Measurements from ENCODE around the gene HOXA6. TPM values are rescaled to one million over a fixed set of nuclear protein-coding genes. Genes with fewer than 3 reads are reported as not detected.

The HOXA6 gene
- total RNA-seq, 2 experiments from 2014 or later, result 4.1 to 12.0 TPM

DNA sequence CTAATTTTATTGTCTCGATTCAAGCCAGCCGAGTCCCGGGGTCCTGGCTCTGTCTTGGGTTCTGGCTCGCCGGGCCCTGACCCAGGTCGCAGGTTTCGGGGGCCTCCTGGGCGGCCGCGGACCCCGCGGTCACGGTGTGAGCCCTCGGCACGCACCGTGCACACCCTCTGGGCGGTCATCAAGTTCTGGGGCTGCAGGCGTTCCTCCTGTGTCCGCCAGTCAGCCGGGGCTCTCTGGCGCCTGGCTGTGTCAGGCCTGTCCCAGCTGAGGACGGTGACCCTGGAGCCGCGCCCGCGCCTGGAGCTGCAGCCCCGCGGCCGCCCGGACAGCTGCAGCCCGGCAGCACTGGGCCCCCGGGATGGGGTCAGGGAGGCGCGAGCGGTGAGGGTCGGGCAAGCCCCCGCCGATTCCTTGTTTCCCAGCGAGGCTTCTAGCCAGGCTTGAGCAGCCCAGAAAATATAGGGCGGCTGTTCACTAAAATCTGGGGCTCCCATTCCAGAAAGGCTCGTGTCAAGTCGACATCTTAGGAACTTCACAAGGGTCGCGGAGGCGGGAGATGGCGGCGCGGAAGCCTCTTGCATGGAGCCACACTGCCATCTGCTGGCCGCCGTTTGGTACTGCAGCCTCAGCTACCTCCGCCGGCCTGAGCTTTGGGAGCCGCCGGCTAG is 13.1 kb upstream of the HOXA6 start:
- CTCF ChIA-PET (ENCODE audit: unreplicated experiment), result interaction anchor here (0.6 to 1.4 kb wide), 9 partner anchors 14 to 1268 kb away, joined by 3 to 23 read pairs (median 4); no protein-coding TSS in a partner anchor
- Histone ChIP-seq H3K4me3 (ENCODE audit: low read depth, low read length, poor library complexity, severe bottlenecking) (peak overlapping the region; percentile 67), H2AFZ (ENCODE audit: low read length) (peak overlapping the region; percentile 90)

DNA sequence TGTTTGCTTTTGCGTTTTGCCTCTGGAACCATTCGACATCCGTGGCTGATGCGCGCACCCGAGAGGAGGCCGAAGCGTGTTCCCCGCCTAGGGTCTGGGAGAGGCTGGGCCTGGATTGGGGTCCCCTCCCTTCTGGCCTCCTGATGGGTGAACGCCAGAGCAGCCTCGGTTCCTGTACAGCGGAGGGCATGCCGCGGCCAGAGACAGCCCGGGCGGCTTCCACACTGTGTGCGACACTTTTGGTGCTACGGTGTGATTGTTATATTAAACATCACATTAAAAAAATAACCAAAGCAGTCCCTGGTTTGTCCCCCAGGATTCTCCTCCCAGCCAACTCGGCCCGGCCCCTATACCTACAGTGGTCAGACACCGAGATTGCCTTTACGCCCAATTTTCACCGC is 12.6 kb upstream of the HOXA6 start:
- DNase-seq (ENCODE audit: low spot score), result no peak
- ChIA-PET CTCF (ENCODE audit: unreplicated experiment) (no interaction called here), POLR2A (interaction anchor here (0.7 kb wide), 2 partner anchors 9 to 33 kb away, joined by 3 read pairs; no protein-coding TSS in a partner anchor)
- no peaks in the 10 kb centered on the region for H3K9me2 ChIP-seq (ENCODE audit: insufficient read depth, low read length)
- no peaks in the 10 kb centered on the region for H3K9me3 ChIP-seq (ENCODE audit: low read length)
- peaks cover 20% of the 10 kb centered on the region for H3K4me1 ChIP-seq (ENCODE audit: insufficient read depth, low read length, poor library complexity, severe bottlenecking)
- no peaks in the 10 kb centered on the region for H4K20me1 ChIP-seq (ENCODE audit: insufficient read depth, low read length)
- TF ChIP-seq, protein P1, sequence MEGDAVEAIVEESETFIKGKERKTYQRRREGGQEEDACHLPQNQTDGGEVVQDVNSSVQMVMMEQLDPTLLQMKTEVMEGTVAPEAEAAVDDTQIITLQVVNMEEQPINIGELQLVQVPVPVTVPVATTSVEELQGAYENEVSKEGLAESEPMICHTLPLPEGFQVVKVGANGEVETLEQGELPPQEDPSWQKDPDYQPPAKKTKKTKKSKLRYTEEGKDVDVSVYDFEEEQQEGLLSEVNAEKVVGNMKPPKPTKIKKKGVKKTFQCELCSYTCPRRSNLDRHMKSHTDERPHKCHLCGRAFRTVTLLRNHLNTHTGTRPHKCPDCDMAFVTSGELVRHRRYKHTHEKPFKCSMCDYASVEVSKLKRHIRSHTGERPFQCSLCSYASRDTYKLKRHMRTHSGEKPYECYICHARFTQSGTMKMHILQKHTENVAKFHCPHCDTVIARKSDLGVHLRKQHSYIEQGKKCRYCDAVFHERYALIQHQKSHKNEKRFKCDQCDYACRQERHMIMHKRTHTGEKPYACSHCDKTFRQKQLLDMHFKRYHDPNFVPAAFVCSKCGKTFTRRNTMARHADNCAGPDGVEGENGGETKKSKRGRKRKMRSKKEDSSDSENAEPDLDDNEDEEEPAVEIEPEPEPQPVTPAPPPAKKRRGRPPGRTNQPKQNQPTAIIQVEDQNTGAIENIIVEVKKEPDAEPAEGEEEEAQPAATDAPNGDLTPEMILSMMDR (conservative IDR thresholded peaks at IDR 0.05; ENCODE audit: low read length), result no peak
- no peak for TF ChIP-seq EZH2phosphoT487 (IDR thresholded peaks at IDR 0.05; ENCODE audit: borderline replicate concordance, low read depth, low read length)
- H3K79me2 ChIP-seq (ENCODE audit: insufficient read depth, low read depth, low read length), result no peaks in the 10 kb centered on the region
- intact Hi-C loops (cut with micrococcal nuclease; ENCODE audit: unreplicated experiment), result loop anchor here (2.0 to 5.0 kb wide), 3 partner anchors 307 to 658 kb away; no protein-coding TSS in a partner anchor
- peak overlapping the region; percentile 77 for H3K4me2 ChIP-seq (ENCODE audit: low read length)
- H3K4me3 ChIP-seq (ENCODE audit: low read depth, low read length, poor library complexity, severe bottlenecking), result peak overlapping the region; percentile 67
- BruUV-seq (replicated peaks), result no TSS peak
- no peaks in the 10 kb centered on the region for H3K36me3 ChIP-seq (ENCODE audit: insufficient read depth, low read length)
- H3K27ac ChIP-seq (ENCODE audit: low read depth, low read length, poor library complexity, severe bottlenecking), result no peak overlapping the region
- peak overlapping the region; percentile 90 for H2AFZ ChIP-seq (ENCODE audit: low read length)

More for the DNA sequence above, 13.1 kb upstream of the HOXA6 start:
- intact Hi-C loops (cut with micrococcal nuclease; ENCODE audit: unreplicated experiment), result loop anchor here (1.0 to 5.0 kb wide), 5 partner anchors 308 to 791 kb away; no protein-coding TSS in a partner anchor
- Histone ChIP-seq H3K9me2 (ENCODE audit: insufficient read depth, low read length) (no peaks in the 10 kb centered on the region), H3K9me3 (ENCODE audit: low read length) (no peaks in the 10 kb centered on the region), H3K4me1 (ENCODE audit: insufficient read depth, low read length, poor library complexity, severe bottlenecking) (peaks cover 15% of the 10 kb centered on the region), H3K36me3 (ENCODE audit: insufficient read depth, low read length) (no peaks in the 10 kb centered on the region), H4K20me1 (ENCODE audit: insufficient read depth, low read length) (no peaks in the 10 kb centered on the region), H3K27ac (ENCODE audit: low read depth, low read length, poor library complexity, severe bottlenecking) (no peak overlapping the region), H3K79me2 (ENCODE audit: insufficient read depth, low read depth, low read length) (no peaks in the 10 kb centered on the region), H3K4me2 (ENCODE audit: low read length) (peak overlapping the region; percentile 77)
- no TSS peak for BruUV-seq (replicated peaks)
- DNase-seq (ENCODE audit: low spot score), result peak; percentile 88
- POLR2A ChIA-PET, result interaction anchor here (0.7 kb wide), 1 partner anchor 32 kb away, joined by 3 read pairs; no protein-coding TSS in a partner anchor
- TF ChIP-seq EZH2phosphoT487 (IDR thresholded peaks at IDR 0.05; ENCODE audit: borderline replicate concordance, low read depth, low read length), result no peak
- TF ChIP-seq, protein P1 (conservative IDR thresholded peaks at IDR 0.05; ENCODE audit: low read length), result peak; percentile 94
